Renal cortex interstitium (tissue), 11 donors: ENCODE measurements around the gene FXYD1. TPM values are rescaled to one million over a fixed set of nuclear protein-coding genes. Genes with fewer than 3 reads are reported as not detected.

Source experiments
- DNase-seq, 11 donors: peaks; one replicate each; pipeline ENCODE4 v3.0.0-alpha.2; 2013; ENCODE audit warnings: low read depth in 9 of 11, low spot score in 4 of 11; ENCODE audit errors: extremely low read depth in 1 of 11
- polyA plus RNA-seq, 3 donors: library from polyadenylated mRNA; unstranded; fragments of 120-200 nt; gene quantifications; one replicate each; pipeline ENCODE4 v1.2.1, GENCODE V29; 2013; ENCODE audit not compliant: insufficient read length in 3 of 3

FXYD1 gene
- polyA plus RNA-seq, 3 donors = 22.3 to 27.3 (median 25.7) TPM

DNA sequence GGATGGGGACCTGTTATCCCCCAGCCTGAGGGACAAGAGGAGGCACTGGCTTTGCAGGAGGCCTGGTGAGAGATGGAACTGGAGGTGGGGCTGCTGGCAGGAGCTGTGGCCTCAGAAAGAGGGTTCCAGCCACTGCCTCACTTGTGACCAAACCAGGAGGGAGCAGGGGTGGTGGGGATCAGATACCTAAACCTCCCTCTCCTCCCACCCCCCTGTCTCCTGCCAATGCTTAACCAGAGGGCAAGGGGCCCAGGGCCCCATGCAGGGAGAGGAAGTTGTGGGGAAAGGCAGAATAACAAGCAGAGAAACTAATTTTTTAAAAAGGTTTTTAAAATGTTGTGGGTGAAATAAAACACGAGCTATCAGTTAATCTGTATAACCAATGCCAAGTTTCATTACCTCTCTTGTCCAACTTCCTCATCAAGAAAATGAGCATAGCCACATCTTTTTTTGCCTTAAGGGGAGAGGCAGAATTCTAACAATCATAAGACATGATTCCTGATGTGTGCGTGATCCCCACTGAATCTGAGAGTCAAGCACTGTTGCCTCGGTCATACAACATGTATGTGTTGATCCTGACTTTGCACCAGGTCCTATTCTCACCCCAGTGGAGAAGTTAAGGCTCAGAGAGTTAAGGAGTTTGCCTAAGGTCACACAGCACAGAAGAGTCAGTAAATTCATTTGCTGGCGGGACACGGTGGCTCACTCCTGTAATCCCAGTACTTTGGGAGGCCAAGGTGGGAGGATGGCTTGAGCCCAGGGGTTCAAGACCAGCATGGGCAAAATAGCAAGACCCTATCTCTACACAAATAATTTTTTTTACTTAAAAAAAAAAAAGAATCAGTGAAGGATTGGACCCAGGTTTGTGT lies 28.9 kb downstream of the FXYD1 start:
- DNase-seq = no peak

DNA sequence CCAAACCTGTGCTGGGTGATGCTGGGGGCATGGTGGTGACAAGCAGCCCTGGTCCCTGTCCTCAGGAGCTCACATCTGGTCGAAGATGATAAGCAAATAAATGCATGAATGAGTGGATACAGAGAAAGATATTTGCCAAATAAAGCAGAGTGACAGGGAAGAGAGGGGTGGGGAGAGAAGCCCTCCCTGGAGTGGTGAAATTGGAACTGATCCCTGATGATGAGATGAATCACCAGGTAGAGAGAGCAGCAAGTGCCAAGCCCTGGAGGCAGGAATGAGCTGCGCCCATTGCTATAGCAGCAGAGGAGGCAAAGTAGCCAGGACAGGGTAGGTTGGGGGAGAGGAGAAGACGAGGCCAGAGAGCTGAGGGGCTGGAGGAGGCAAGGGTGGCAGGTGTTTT lies 29.6 kb downstream of the FXYD1 start:
- no peak for DNase-seq

DNA sequence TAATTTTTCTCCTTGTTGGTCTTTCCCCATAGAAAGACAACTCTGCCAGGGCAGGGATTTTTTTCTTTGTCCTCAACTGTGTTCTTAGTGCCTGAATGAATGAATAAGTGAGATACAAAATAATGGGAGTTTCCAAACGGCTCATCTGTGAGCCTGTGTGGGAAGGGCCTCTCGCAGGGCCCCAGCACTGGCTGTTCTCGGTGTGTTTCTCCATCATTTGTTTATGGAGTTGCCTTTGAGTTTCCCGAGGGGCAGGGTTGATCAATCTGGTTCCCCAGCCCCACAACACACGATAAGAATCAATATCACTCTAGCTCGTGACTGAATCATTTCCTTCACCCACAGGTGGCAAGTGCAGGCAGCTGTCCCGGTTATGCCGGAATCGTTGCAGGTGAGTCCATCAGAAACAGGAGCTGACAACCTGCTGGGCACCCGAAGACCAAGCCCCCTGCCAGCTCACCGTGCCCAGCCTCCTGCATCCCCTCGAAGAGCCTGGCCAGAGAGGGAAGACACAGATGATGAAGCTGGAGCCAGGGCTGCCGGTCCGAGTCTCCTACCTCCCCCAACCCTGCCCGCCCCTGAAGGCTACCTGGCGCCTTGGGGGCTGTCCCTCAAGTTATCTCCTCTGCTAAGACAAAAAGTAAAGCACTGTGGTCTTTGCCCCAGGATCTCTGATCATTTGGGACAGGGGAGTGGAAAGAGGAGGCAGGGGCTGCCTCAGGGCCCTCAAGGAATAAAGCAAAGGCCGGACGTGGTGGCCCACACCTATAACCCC lies 30.8 kb downstream of the FXYD1 start:
- no peak for DNase-seq

DNA sequence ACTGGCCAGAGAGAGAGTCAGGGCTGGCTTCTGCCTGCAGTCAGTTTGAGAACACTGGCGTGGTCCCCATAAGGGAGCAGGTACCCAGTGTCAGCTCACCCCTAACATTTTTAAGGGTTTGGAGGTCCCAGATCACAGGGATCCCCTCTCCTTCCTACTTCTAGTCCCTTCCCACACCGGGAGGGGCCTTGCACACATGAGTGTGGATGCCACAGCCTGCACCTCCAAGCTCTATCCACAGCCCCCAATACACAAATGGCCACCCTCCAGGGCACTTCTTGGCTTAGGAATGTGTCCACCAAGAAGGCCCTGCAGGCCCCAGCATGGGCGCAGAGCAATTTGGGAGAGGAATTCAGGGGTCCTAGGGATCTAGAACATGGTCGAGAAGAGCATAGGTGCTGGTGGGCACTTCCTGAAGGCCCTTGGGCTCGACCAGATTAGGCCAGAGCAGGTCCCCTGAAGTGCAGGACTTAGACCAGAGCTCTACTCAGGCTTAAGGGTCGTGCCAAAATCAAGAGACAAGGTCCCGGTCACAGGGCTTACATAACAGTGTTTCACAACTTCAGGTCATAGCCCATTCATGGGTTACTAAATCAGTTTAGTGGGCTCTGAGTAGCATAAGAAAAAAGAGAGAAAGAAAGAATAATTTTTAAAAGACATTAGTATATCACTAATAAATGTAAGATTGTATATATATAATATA lies 31.9 kb downstream of the FXYD1 start:
- DNase-seq = no peak

DNA sequence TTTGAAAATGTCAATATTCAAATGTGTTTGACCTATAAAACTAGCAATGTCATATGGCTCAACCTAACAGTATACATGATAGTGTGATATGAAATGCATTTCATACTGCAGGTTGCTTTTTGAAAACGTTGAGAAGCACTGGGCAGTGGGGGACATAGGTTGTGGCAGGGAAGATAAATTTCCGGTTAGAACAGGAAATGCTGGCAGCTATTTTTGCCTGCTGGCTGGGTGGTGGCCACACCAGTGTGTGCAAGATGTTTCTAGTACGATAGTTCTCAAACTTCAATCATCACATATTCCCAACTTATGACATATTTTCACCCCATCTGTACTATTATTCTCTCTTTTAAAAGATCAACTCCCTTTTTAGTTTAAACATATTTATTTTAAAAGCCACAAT lies 33.1 kb downstream of the FXYD1 start:
- DNase-seq = no peak

DNA sequence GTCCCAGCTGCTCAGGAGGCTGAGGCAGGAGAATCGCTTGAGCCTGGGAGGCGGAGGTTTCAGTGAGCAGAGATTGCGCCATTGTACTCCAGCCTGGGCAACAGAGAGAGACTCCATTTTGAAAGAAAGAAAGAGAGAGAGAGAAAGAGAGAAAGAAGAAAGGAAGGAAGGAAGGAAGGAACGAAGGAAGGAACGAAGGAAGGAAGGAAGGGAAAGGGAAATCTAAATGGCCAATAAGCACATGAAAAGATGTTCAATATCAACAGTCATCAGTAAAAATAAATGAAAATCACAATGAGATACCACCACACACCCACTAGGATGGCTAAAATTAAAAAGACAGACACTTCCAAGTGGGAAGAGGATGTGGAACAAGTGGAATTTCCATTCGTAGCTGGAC lies 35.6 kb downstream of the FXYD1 start:
- DNase-seq = no peak

DNA sequence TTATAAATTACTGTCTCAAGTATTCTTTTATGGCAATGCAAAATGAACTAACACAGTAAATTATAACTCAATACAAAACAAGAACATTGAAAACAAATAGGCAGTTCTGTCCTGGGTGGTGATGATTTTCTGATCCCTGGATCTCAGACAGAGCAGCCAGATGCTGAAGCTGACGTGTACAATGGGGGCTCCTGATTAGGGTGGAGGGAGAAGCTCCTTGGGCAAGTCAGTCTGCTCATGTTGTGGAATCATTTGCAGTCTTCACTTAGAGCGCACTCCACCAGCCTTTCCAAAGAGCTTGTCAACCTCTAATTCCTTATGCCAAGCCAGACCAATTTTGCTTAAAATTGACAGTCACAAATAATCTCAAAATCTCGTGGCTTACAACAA lies 37.6 kb downstream of the FXYD1 start:
- no peak for DNase-seq

DNA sequence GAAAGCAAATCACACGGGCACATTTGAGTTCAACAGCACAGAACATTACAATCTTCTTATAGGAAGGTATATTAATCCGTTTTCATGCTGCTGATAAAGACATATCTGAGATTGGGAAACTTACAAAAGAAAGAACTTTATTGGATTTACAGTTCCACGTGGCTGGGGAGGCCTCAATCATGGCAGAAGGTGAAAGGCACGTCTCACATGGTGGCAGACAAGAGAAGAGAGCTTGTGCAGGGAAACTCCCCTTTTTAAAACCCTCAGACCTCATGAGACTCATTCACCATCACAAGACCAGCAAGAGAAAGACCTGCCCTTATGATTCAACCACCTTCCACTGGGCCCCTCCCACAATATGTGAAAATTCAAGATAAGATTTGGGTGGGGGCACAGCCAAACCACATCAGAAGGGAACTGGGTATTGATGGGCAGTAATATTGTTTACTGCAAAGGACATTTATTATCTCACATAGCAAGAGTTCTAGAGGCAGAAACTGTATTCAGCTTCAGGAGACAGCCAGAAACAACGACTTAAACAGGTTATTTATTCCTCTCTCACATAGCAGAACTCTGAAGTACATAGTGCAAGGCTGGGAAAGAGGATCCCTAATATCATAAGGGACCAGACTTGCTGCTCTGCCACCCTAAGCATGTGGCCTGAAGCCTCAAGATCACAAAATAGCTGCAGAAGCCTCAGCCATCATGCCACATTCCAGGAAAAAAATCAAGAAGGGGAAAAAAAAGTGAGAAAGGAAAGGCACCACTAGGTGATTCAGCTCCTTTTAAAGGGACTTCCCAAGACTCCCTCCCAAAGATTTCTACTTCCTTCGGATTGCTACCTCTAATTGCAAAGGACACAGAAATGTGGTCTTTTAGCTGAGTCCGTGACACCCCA lies 39.0 kb downstream of the FXYD1 start:
- DNase-seq = no peak

DNA sequence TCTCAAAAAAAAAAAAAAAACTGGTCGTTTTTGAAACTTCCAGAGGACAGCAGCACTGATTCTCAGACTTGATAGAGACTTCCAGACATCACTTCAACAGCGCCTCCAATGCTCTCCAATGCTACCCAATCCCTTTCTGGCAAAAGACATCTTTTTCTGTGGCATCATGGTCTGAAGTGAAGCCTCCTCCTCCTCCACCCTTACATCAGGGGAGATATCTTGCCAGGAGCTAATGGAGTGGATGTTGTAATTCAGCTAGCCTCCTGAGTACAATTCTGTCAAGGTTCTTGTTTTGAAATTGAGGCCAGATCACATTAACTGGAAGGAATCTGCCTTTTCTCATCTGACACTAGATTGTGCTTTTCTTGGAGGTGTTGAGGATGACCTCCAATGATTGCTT lies 40.1 kb downstream of the FXYD1 start:
- no peak for DNase-seq

DNA sequence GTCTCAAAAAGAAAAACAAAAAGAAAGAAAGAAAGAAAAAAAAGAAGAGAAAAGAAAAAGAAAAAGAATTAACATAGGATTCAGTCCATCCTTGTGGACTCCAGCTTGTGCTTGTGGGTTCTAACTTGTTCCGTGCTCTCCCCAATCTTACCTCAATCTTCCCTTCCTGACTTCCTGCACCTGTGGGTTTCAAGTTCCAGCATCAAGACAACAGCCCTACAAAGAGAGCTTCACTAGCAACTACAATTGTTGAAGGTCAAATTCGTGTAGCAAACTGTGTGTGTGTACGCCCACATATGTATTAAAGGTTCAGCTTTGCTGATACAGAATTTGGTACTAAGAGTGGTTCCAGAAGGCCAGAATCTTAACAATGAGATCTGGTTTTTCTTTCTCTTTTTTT lies 41.2 kb downstream of the FXYD1 start:
- DNase-seq = no peak

DNA sequence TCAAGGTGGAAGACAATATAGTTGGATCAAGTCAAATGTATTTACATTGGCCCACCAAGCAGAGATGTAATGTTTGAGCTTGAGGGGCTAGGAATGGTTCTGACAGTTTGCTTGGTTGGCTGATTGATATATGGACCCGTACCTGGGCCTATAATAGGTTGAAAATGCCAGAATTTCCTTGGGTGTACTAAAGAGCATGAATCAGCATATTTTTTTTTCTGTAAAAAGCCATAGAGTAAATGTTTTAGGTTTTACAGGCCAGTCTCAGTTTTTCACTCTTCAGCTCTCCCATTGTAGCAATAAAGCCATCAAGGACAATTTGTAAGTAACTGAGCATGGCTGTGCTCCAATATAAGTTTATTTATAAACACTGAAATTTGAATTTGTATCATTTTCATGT lies 42.8 kb downstream of the FXYD1 start:
- DNase-seq = no peak

DNA sequence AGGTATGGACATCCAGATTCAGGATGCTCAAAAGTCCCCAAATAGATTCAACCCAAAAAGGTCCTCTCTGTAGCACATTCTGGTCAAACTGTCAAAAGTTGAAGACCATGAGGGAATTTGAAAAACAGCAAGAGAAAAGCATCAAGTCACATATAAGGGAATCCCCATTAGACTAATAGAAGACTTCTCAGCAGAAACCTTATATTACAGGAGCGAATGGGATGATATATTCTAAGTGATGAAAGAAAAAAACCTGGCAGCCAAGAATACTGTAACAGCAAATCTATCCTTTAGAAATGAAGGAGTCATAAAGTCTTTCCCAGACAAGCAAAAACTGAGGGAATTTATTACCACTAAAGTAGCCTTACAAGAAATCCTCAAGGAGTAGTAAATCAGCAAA lies 45.6 kb downstream of the FXYD1 start:
- no peak for DNase-seq

DNA sequence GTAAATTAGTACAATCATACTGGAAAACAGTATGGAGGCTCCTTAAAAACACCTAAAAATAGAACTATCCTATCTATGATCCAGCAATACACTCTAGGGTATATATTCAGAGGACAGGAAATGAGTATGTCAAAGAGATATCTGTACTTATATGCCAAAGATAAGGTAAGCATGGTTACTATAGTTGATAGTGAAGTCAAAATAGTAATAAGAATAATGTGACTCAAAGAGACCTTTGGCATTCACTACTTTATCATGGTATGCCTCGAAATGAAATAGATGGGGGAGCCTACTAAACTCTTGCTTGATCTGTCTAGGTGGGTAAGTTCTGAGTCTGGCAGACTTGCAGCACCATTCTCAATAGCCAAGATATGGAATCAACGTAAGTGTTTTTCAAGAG lies 46.3 kb downstream of the FXYD1 start:
- no peak for DNase-seq

Other genes starting within 250 kb of the FXYD1 start
- 1 to 10 TPM; 6.4 to 7.0 (median 6.7) TPM for gene ZNF30, start 211.9 kb upstream of the FXYD1 start, polyA plus RNA-seq
- gene ZNF792, start 174.6 kb upstream of the FXYD1 start, polyA plus RNA-seq = 1 to 10 TPM; 5.3 to 7.2 (median 5.6) TPM
- 10 to 100 TPM; 48.1 to 77.3 (median 59.5) TPM for gene GRAMD1A, start 138.5 kb upstream of the FXYD1 start, polyA plus RNA-seq
- 1 to 10 TPM in 2 of 3 donors, under 1 TPM in 1; 0.88 to 2.0 (median 1.3) TPM for gene SCN1B, start 108.4 kb upstream of the FXYD1 start, polyA plus RNA-seq
- 100 to 1,000 TPM in 2 of 3 donors, 10 to 100 TPM in 1; 88.8 to 142 (median 117) TPM for gene HPN, start 97.1 kb upstream of the FXYD1 start, polyA plus RNA-seq
- 10 to 100 TPM; 11.7 to 16.6 (median 12.0) TPM for gene FXYD3, start 23.0 kb upstream of the FXYD1 start, polyA plus RNA-seq
- 1 to 10 TPM; 2.0 to 2.5 (median 2.4) TPM for gene LGI4, start 3.8 kb upstream of the FXYD1 start, polyA plus RNA-seq
- under 1 TPM; 0.53 to 0.93 (median 0.86) TPM for gene FXYD7, start 4.4 kb downstream of the FXYD1 start, polyA plus RNA-seq
- gene FXYD5, start 15.9 kb downstream of the FXYD1 start, polyA plus RNA-seq = 10 to 100 TPM; 19.4 to 29.2 (median 22.0) TPM
- not detected for gene FAM187B, start 89.9 kb downstream of the FXYD1 start, polyA plus RNA-seq
- 10 to 100 TPM; 46.4 to 62.4 (median 60.5) TPM for gene LSR, start 110.2 kb downstream of the FXYD1 start, polyA plus RNA-seq
- gene USF2, start 130.1 kb downstream of the FXYD1 start, polyA plus RNA-seq = 100 to 1,000 TPM; 158 to 185 (median 181) TPM
- gene HAMP, start 143.7 kb downstream of the FXYD1 start, polyA plus RNA-seq = under 1 TPM; 0.27 to 0.44 (median 0.29) TPM
- gene MAG, start 153.3 kb downstream of the FXYD1 start, polyA plus RNA-seq = 1 to 10 TPM; 2.4 to 5.2 (median 4.8) TPM
- gene CD22, start 190.4 kb downstream of the FXYD1 start, polyA plus RNA-seq = 10 to 100 TPM; 10.7 to 16.5 (median 12.5) TPM
- gene FFAR1, start 209.1 kb downstream of the FXYD1 start, polyA plus RNA-seq = under 1 TPM; 0.25 to 0.53 (median 0.52) TPM
- under 1 TPM; 0.11 to 0.20 (median 0.17) TPM for gene FFAR3, start 219.6 kb downstream of the FXYD1 start, polyA plus RNA-seq
- not detected for gene GPR42, start 232.2 kb downstream of the FXYD1 start, polyA plus RNA-seq